Adipocyte (in vitro differentiated cells): ENCODE data around the gene WDFY4.

Experiments used
- DNase-seq: peaks from one replicate; pipeline ENCODE4 v3.0.0-alpha.2; 2015; ENCODE audit warnings: low read depth
- H3K27me3 ChIP-seq: replicated peaks from 2 replicates; pipeline ENCODE4 v1.7.0; 2013; ENCODE audit warnings: mild to moderate bottlenecking, low read length, moderate library complexity; ENCODE audit not compliant: control insufficient read depth, insufficient read depth
- H3K36me3 ChIP-seq: 2 replicates; pipeline ENCODE4 v1.7.0; 2013; ENCODE audit warnings: low read length, mild to moderate bottlenecking, moderate library complexity; ENCODE audit not compliant: control insufficient read depth, insufficient read depth, severe bottlenecking
- H3K4me1 ChIP-seq: 2 replicates; pipeline ENCODE4 v1.7.0; 2013; ENCODE audit warnings: mild to moderate bottlenecking, low read length, moderate library complexity; ENCODE audit not compliant: control insufficient read depth, insufficient read depth
- H3K4me3 ChIP-seq: 2 replicates; pipeline ENCODE4 v1.7.0; 2013; ENCODE audit warnings: mild to moderate bottlenecking, low read length, moderate library complexity
- H3K9ac ChIP-seq: 2 replicates; pipeline ENCODE4 v1.7.0; 2013; ENCODE audit warnings: mild to moderate bottlenecking, low read length, moderate library complexity
- H3K9me3 ChIP-seq: 2 replicates; pipeline ENCODE4 v1.7.0; 2013; ENCODE audit warnings: mild to moderate bottlenecking, low read length, moderate library complexity; ENCODE audit not compliant: control insufficient read depth

WDFY4 gene

DNA sequence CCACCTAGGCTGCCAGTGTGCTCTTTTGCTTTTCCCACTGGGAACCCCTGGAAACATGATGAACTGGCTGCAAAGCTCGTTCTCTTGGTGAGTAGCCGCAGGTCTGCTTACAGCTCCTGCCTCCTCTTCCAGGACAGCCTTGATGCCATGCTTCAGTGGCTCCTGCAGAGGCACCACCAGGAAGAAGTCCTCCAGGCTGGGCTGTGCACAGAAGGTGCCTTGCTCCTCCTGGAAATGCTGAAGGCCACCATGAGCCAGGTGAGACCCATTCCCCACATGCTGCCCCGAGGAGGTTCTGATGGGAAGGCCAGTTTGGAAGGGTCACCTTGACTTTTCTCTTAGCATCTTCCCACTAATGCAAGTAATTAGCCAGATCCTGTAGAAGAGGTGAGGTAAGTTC, 129.2 kb downstream of the WDFY4 start:
- no peaks in the 10 kb centered on the region for H3K36me3 ChIP-seq
- peaks cover 3% of the 10 kb centered on the region for H3K27me3 ChIP-seq
- no peak overlapping the region for H3K9ac ChIP-seq
- H3K9me3 ChIP-seq: no peaks in the 10 kb centered on the region
- DNase-seq: no peak
- H3K4me3 ChIP-seq: no peak overlapping the region
- H3K4me1 ChIP-seq: no peaks in the 10 kb centered on the region

GRCh38 chr10:48814933-48815332, 130.3 kb downstream of the WDFY4 start:
- H3K36me3 ChIP-seq: no peaks in the 10 kb centered on the region
- no peak for DNase-seq
- no peak overlapping the region for H3K9ac ChIP-seq
- no peaks in the 10 kb centered on the region for H3K9me3 ChIP-seq
- no peak overlapping the region for H3K4me3 ChIP-seq
- no peaks in the 10 kb centered on the region for H3K4me1 ChIP-seq
- peaks cover 3% of the 10 kb centered on the region for H3K27me3 ChIP-seq

DNA sequence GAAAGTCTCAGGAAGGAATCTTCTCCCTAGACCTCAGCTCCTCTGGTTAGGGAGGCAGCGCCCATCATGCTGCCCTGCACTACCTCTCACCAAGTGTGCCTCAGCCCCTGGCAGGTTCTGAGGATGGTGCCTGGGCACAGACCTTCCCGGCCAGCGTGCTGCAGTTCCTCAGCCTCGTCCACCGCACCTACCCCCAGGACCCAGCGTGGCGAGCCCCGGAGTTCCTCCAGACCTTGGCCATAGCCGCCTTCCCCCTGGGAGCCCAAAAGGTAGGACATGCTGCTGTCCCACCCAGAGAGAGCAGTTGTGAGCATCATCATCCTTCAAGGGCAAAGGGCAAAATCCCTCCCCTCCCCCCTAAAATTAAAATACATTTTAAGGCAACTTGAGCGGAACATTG, 132.5 kb downstream of the WDFY4 start:
- no peak overlapping the region for H3K9ac ChIP-seq
- DNase-seq: no peak
- no peaks in the 10 kb centered on the region for H3K4me1 ChIP-seq
- H3K27me3 ChIP-seq: peaks cover 3% of the 10 kb centered on the region
- peaks cover 5% of the 10 kb centered on the region for H3K9me3 ChIP-seq
- no peak overlapping the region for H3K4me3 ChIP-seq
- no peaks in the 10 kb centered on the region for H3K36me3 ChIP-seq

DNA sequence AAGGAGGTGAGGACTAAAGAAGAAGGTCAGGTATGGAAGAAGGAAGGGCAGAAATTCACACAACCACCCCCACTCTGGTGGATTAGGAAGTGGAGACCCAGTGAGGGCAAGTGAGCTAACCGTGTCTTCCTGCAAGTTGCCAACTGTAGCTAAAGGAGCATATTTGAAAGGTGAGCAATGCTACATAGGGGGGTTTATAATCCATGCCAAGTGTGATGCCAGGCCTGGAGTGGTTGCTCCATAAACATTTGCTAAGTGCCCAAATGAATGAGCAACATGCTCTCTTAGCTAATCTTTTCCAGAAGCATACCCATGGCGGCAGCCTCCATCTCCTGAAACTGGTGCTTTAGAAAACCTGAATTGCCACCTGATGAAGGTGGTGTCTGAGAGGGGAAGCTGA, 133.4 kb downstream of the WDFY4 start:
- H3K4me1 ChIP-seq: no peaks in the 10 kb centered on the region
- DNase-seq: no peak
- no peak overlapping the region for H3K9ac ChIP-seq
- no peak overlapping the region for H3K4me3 ChIP-seq
- no peaks in the 10 kb centered on the region for H3K36me3 ChIP-seq
- no peaks in the 10 kb centered on the region for H3K27me3 ChIP-seq
- H3K9me3 ChIP-seq: peaks cover 5% of the 10 kb centered on the region

DNA sequence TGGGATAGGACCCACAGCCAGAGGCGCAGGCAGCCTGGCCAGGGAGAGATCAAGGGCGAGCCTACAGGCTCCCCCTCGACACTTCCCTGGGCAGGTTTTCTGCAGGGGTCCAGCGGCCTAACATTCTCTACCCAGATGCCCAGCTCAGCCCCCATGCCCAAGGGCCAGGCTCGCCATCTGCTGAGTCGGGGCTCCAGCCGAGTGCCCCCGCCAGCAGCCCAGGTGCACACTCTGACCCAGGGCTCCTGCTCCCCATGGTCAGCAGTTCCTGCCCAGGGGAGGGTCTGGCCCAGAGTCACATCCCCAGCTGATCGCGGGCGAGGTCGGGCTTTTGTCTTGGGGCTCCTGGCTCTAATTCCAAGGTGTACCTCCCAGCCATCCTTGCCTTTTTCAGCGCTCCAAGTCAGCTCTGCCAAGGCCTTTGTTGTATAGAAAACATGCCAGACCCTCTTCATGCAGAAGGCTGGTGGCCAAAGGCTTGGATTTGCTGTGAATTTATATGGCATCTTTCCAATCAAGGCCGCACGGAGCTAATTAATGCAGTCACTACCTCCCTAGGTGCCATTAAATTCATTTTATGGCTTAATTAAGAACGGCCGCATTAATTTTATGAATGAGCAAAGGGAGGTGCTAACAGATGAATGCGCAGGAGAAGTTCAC, 134.3 kb downstream of the WDFY4 start:
- no peaks in the 10 kb centered on the region for H3K27me3 ChIP-seq
- peaks cover 5% of the 10 kb centered on the region for H3K9me3 ChIP-seq
- DNase-seq: no peak
- H3K4me3 ChIP-seq: no peak overlapping the region
- H3K4me1 ChIP-seq: no peaks in the 10 kb centered on the region
- no peak overlapping the region for H3K9ac ChIP-seq
- H3K36me3 ChIP-seq: no peaks in the 10 kb centered on the region

GRCh38 chr10:48819783-48820182, 135.1 kb downstream of the WDFY4 start:
- no peak for DNase-seq
- Histone ChIP-seq H3K9me3 (peaks cover 5% of the 10 kb centered on the region), H3K4me1 (no peaks in the 10 kb centered on the region), H3K9ac (no peak overlapping the region), H3K27me3 (no peaks in the 10 kb centered on the region), H3K4me3 (no peak overlapping the region), H3K36me3 (no peaks in the 10 kb centered on the region)

- H3K36me3 ChIP-seq: no peaks in the 10 kb centered on the region
- no peak for DNase-seq
- no peaks in the 10 kb centered on the region for H3K27me3 ChIP-seq
- no peak overlapping the region for H3K9ac ChIP-seq
- H3K4me3 ChIP-seq: no peak overlapping the region
- peaks cover 5% of the 10 kb centered on the region for H3K9me3 ChIP-seq
- H3K4me1 ChIP-seq: no peaks in the 10 kb centered on the region
These were observed 135.6 kb downstream of the WDFY4 start for GRCh38 chr10:48820231-48820630.

GRCh38 chr10:48820699-48821098, 136.0 kb downstream of the WDFY4 start:
- Histone ChIP-seq H3K27me3 (no peaks in the 10 kb centered on the region), H3K9ac (no peak overlapping the region), H3K36me3 (no peaks in the 10 kb centered on the region), H3K4me3 (no peak overlapping the region), H3K9me3 (peaks cover 5% of the 10 kb centered on the region), H3K4me1 (no peaks in the 10 kb centered on the region)
- DNase-seq: no peak

DNA sequence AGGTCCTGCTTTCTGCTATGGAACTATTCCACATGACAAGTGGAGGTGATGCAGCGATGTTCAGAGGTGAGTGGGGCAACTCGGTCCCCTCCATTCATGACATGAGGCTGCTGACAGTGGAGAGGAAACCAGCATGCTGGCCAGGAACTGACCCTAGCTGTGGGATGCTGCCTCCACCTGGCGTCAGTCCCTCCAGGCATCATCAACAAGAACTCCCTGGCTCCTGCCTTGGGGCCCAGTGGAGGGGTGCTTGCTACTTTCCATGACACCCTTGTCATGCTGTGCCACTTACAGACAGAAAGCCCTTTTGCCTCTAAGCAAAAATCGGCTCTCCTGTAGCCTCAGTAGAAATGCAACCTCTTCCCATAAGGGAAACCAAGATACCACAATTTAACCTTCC, 136.4 kb downstream of the WDFY4 start:
- no peak for DNase-seq
- H3K36me3 ChIP-seq: no peaks in the 10 kb centered on the region
- H3K9ac ChIP-seq: no peak overlapping the region
- H3K27me3 ChIP-seq: no peaks in the 10 kb centered on the region
- H3K4me3 ChIP-seq: no peak overlapping the region
- peaks cover 5% of the 10 kb centered on the region for H3K9me3 ChIP-seq
- H3K4me1 ChIP-seq: no peaks in the 10 kb centered on the region

DNA sequence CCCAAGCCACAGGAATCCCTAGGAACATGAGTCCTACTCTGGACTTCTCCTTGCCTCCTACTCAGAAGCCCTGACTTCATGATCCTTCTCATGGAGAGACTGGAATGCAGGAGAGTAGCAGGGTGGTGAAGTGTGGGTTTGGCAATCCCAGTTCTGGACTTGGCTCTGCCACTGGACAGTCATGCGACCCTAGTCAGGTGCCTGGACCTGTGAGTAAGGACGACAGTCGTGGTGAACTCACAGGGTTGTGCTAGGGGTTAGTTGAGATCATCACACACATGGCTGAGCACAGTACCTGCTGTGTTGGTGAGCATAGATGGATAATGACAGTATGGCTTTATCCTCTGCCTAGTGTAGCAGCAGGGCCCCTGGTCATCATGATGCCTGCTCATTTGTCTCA, 137.0 kb downstream of the WDFY4 start:
- no peaks in the 10 kb centered on the region for H3K36me3 ChIP-seq
- no peaks in the 10 kb centered on the region for H3K27me3 ChIP-seq
- no peak for DNase-seq
- H3K4me3 ChIP-seq: no peak overlapping the region
- H3K9me3 ChIP-seq: peaks cover 5% of the 10 kb centered on the region
- H3K9ac ChIP-seq: no peak overlapping the region
- no peaks in the 10 kb centered on the region for H3K4me1 ChIP-seq

GRCh38 chr10:48833674-48834073, 149.0 kb downstream of the WDFY4 start:
- no peak for DNase-seq
- no peaks in the 10 kb centered on the region for H3K36me3 ChIP-seq
- H3K4me3 ChIP-seq: no peak overlapping the region

More at GRCh38 chr10:48833674-48834073, 149.0 kb downstream of the WDFY4 start:
- H3K4me1 ChIP-seq: no peaks in the 10 kb centered on the region
- H3K9ac ChIP-seq: no peak overlapping the region
- peaks cover 27% of the 10 kb centered on the region for H3K27me3 ChIP-seq
- peaks cover 4% of the 10 kb centered on the region for H3K9me3 ChIP-seq
